Omental fat pad (tissue), 4 donors: Measurements from ENCODE around the gene TGFBRAP1. TPM values are rescaled to one million over a fixed set of nuclear protein-coding genes. Genes with fewer than 3 reads are reported as not detected.

Source experiments
- ATAC-seq: fragments of 150-250 bp; one replicate; pipeline ENCODE4 v1.9.1; 2016; ENCODE audit warnings: mild to moderate bottlenecking, moderate library complexity; ENCODE audit not compliant: low FRiP score
- DNase-seq: peaks from one replicate; pipeline ENCODE4 v3.0.0-alpha.2; 2019; ENCODE audit warnings: low spot score
- CTCF ChIP-seq, 3 donors: fragments of 450-650 bp; IDR thresholded peaks; one replicate each; pipeline ENCODE4 v1.5.1; 2016 to 2017; ENCODE audit warnings: antibody characterized with exemption in 3 of 3, mild to moderate bottlenecking in 3 of 3, moderate library complexity in 2 of 3
- total RNA-seq, 4 donors: library from RNA; depleted of rRNA; stranded (reverse); fragments of >200 nt; gene quantifications; one replicate each; pipeline ENCODE4 v1.1.0, GENCODE V29; 2016

TGFBRAP1 gene
- total RNA-seq, 4 donors from 2014 or later: 20.6 to 29.2 (median 25.7) TPM

- ATAC-seq (no peak), DNase-seq (no peak)
- no peak for TF ChIP-seq CTCF (IDR thresholded peaks at IDR 0.05)
Measured at GRCh38 chr2:105224444-105224843, 105.1 kb downstream of the TGFBRAP1 start.

GRCh38 chr2:105220604-105221003, 108.9 kb downstream of the TGFBRAP1 start:
- no peak for ATAC-seq

GRCh38 chr2:105215586-105216192, 113.8 kb downstream of the TGFBRAP1 start:
- DNase-seq (no peak), ATAC-seq (no peak)
- TF ChIP-seq CTCF (IDR thresholded peaks at IDR 0.05): no peak

More at GRCh38 chr2:105220604-105221003, 108.9 kb downstream of the TGFBRAP1 start:
- TF ChIP-seq CTCF (IDR thresholded peaks at IDR 0.05): no peak
- DNase-seq: no peak

Other genes with a start within 250 kb of the TGFBRAP1 start
- gene GPR45, start 88.0 kb downstream of the TGFBRAP1 start, total RNA-seq: not detected
- gene C2orf49, start 7.8 kb upstream of the TGFBRAP1 start, total RNA-seq: 10 to 100 TPM; 14.3 to 18.3 (median 15.9) TPM
- gene FHL2, start 69.3 kb upstream of the TGFBRAP1 start, total RNA-seq: 10 to 100 TPM; 23.3 to 88.3 (median 33.6) TPM